Measurements from ENCODE around the gene PDE10A.

DNA sequence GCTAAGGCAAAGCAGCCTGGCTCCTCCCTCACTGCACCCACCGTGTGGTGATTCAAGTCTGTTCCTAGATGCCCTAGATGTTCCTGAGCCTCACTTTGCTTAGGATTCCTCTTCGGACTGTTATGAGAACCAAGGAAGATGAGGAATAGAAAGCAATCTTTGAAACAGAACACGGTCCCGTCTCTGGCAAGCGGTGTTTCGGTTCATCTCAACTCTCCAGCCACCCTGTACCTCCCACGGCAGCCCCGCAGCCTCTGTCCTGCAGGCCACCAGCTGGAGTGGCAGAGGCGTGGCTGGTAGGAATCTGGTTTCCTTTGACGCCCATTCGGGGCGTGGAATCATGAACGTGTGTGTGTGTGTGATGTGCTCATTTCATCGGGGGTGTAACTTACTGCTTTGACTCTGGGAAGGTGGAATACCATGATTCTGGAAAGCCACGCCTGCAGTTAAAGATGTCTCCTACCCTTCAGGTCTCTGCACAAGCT, 21.3 kb downstream of the PDE10A start:
- TF ChIP-seq, protein P1, sequence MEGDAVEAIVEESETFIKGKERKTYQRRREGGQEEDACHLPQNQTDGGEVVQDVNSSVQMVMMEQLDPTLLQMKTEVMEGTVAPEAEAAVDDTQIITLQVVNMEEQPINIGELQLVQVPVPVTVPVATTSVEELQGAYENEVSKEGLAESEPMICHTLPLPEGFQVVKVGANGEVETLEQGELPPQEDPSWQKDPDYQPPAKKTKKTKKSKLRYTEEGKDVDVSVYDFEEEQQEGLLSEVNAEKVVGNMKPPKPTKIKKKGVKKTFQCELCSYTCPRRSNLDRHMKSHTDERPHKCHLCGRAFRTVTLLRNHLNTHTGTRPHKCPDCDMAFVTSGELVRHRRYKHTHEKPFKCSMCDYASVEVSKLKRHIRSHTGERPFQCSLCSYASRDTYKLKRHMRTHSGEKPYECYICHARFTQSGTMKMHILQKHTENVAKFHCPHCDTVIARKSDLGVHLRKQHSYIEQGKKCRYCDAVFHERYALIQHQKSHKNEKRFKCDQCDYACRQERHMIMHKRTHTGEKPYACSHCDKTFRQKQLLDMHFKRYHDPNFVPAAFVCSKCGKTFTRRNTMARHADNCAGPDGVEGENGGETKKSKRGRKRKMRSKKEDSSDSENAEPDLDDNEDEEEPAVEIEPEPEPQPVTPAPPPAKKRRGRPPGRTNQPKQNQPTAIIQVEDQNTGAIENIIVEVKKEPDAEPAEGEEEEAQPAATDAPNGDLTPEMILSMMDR (conservative IDR thresholded peaks at IDR 0.05; ENCODE audit: low read depth, low read length): no peak
- TF ChIP-seq EZH2 (IDR thresholded peaks at IDR 0.05; ENCODE audit: low read length, unreplicated experiment) (no peak), EZH2phosphoT487 (IDR thresholded peaks at IDR 0.05; ENCODE audit: borderline replicate concordance, low read length) (no peak)

Data from PC-3 (cell line).